Common myeloid progenitor, CD34-positive (primary cell): ENCODE data around the gene ATP2B2.

ENCODE experiments used
- CTCF ChIA-PET: fragments of 350-600 bp; sonication (Branson Sonifier 250); formaldehyde crosslinking; loops from one replicate; lab custom pipeline; 2021; ENCODE audit warnings: antibody characterized with exemption; lab: Charles Lee
- POLR2A ChIA-PET: fragments of 350-600 bp; sonication (Branson Sonifier 250); formaldehyde crosslinking; loops from one replicate; lab custom pipeline; 2021; ENCODE audit warnings: antibody characterized with exemption; lab: Charles Lee
- DNase-seq, 3 donors: peaks; one replicate each; pipeline versions ENCODE4 v3.0.0 to v3.0.0-alpha.2; 2013
- H3K27ac ChIP-seq, 2 experiments: 1 replicate in 1 of 2; 2 replicates in 1 of 2; pipeline ENCODE4 v1.7.0; 2013; ENCODE audit warnings: inconsistent platforms in 2 of 2, low read length in 2 of 2, mild to moderate bottlenecking in 2 of 2, low read depth in 1 of 2, moderate library complexity in 1 of 2; ENCODE audit not compliant: severe bottlenecking in 2 of 2, insufficient read depth in 1 of 2, poor library complexity in 1 of 2
- H3K27me3 ChIP-seq, 5 experiments: replicated peaks in 2 of 5; 1 replicate in 3 of 5; 2 replicates in 2 of 5; pipeline versions ENCODE4 v1.6.1 to v1.7.0; 2013; ENCODE audit warnings: low read length in 4 of 5, mild to moderate bottlenecking in 2 of 5, moderate library complexity in 2 of 5, inconsistent platforms in 1 of 5; ENCODE audit not compliant: insufficient read depth in 5 of 5, control insufficient read depth in 4 of 5
- H3K36me3 ChIP-seq, 4 experiments: 1 replicate in 2 of 4; 2 replicates in 2 of 4; pipeline versions ENCODE4 v1.6.1 to v1.7.0; 2013; ENCODE audit warnings: low read length in 3 of 4, control low read depth in 1 of 4, mild to moderate bottlenecking in 1 of 4; ENCODE audit not compliant: control insufficient read depth in 4 of 4, insufficient read depth in 4 of 4
- H3K4me1 ChIP-seq, 4 experiments: 1 replicate in 3 of 4; 2 replicates in 1 of 4; pipeline versions ENCODE4 v1.6.1 to v1.7.1; 2013; ENCODE audit warnings: low read length in 3 of 4, mild to moderate bottlenecking in 3 of 4, control low read depth in 1 of 4, inconsistent platforms in 1 of 4, moderate library complexity in 1 of 4; ENCODE audit not compliant: control insufficient read depth in 4 of 4, insufficient read depth in 4 of 4; ENCODE audit errors: control extremely low read depth in 1 of 4
- H3K4me3 ChIP-seq, 7 experiments: 1 replicate in 4 of 7; 2 replicates in 3 of 7; pipeline versions ENCODE4 v1.5.1 to v1.7.0; 2013; ENCODE audit warnings: mild to moderate bottlenecking in 7 of 7, low read length in 6 of 7, moderate library complexity in 6 of 7, inconsistent platforms in 2 of 7, low read depth in 2 of 7, control low read depth in 1 of 7; ENCODE audit not compliant: insufficient read depth in 4 of 7, control insufficient read depth in 1 of 7; ENCODE audit errors: extremely low read depth in 1 of 7
- H3K9me3 ChIP-seq, 5 experiments: 1 replicate in 4 of 5; 2 replicates in 1 of 5; pipeline versions ENCODE4 v1.6.1 to v1.7.1; 2013; ENCODE audit warnings: low read length in 4 of 5, mild to moderate bottlenecking in 2 of 5, inconsistent platforms in 1 of 5, low read depth in 1 of 5, moderate library complexity in 1 of 5; ENCODE audit not compliant: control insufficient read depth in 4 of 5, insufficient read depth in 2 of 5; ENCODE audit errors: control extremely low read depth in 1 of 5
- WGBS: methylation state at CpG from one replicate; pipeline ENCODE4 v1.1.5; 2013; ENCODE audit not compliant: insufficient coverage; 5-methylcytosine and 5-hydroxymethylcytosine counted together

The ATP2B2 gene

GRCh38 chr3:10551139-10551538, 45.8 kb upstream of the ATP2B2 start:
- H3K27me3 ChIP-seq, result peaks cover 0 to 1% (median 0%) of the 10 kb centered on the region in 5 experiments
- 89% methylated on average over 6 of the region's 9 CpGs for WGBS
- H3K4me3 ChIP-seq, result peak overlapping the region in 1 of 7 experiments; percentile 14
- peak in 1 of 3 donors; percentile 17 for DNase-seq
- no peaks in the 10 kb centered on the region for H3K9me3 ChIP-seq
- no peaks in the 10 kb centered on the region for H3K36me3 ChIP-seq
- peaks cover 0 to 50% (median 18%) of the 10 kb centered on the region in 4 experiments for H3K4me1 ChIP-seq
- ChIA-PET CTCF (no interaction called here), POLR2A (no interaction called here)
- H3K27ac ChIP-seq, result no peak overlapping the region

- POLR2A ChIA-PET, result no interaction called here
- CTCF ChIA-PET, result no interaction called here
These were observed 45.3 kb upstream of the ATP2B2 start for GRCh38 chr3:10550705-10551104.

GRCh38 chr3:10549617-10550230, 44.3 kb upstream of the ATP2B2 start:
- peaks cover 0 to 1% (median 0%) of the 10 kb centered on the region in 5 experiments for H3K27me3 ChIP-seq
- DNase-seq, result no peak
- H3K4me1 ChIP-seq, result peaks cover 0 to 50% (median 18%) of the 10 kb centered on the region in 4 experiments
- CTCF ChIA-PET, result no interaction called here
- H3K36me3 ChIP-seq, result no peaks in the 10 kb centered on the region
- no peaks in the 10 kb centered on the region for H3K9me3 ChIP-seq
- 100% methylated on average over 2 of the region's 2 CpGs for WGBS
- no peak overlapping the region for H3K27ac ChIP-seq
- no peak overlapping the region for H3K4me3 ChIP-seq
- POLR2A ChIA-PET, result no interaction called here

More at GRCh38 chr3:10550705-10551104, 45.3 kb upstream of the ATP2B2 start:
- Histone ChIP-seq H3K4me3 (no peak overlapping the region), H3K27me3 (peaks cover 0 to 1% (median 0%) of the 10 kb centered on the region in 5 experiments), H3K27ac (no peak overlapping the region), H3K36me3 (no peaks in the 10 kb centered on the region), H3K9me3 (no peaks in the 10 kb centered on the region), H3K4me1 (peaks cover 0 to 50% (median 18%) of the 10 kb centered on the region in 4 experiments)
- no peak for DNase-seq
- 84% methylated on average over 6 of the region's 10 CpGs for WGBS

- DNase-seq, result peak in 1 of 3 donors; percentile 46
- Histone ChIP-seq H3K36me3 (no peaks in the 10 kb centered on the region), H3K27ac (no peak overlapping the region), H3K4me1 (peaks cover 0 to 49% (median 17%) of the 10 kb centered on the region in 4 experiments), H3K9me3 (no peaks in the 10 kb centered on the region), H3K4me3 (no peak overlapping the region), H3K27me3 (peaks cover 0 to 1% (median 0%) of the 10 kb centered on the region in 5 experiments)
- POLR2A ChIA-PET, result interaction anchor here (0.9 kb wide), 1 partner anchor 17 kb away, joined by 4 read pairs; no protein-coding TSS in a partner anchor
- CTCF ChIA-PET, result interaction anchor here (1.2 kb wide), 1 partner anchor 10 kb away, joined by 3 read pairs; no protein-coding TSS in a partner anchor
These were observed 43.6 kb upstream of the ATP2B2 start for GRCh38 chr3:10548992-10549391.

GRCh38 chr3:10547841-10548783, 42.7 kb upstream of the ATP2B2 start:
- Histone ChIP-seq H3K27ac (no peak overlapping the region), H3K4me3 (no peak overlapping the region), H3K9me3 (peaks cover 0 to 1% (median 0%) of the 10 kb centered on the region in 5 experiments), H3K27me3 (no peaks in the 10 kb centered on the region), H3K36me3 (no peaks in the 10 kb centered on the region), H3K4me1 (peaks cover 0 to 43% (median 16%) of the 10 kb centered on the region in 4 experiments)
- ChIA-PET POLR2A (interaction anchor here (0.9 kb wide), 1 partner anchor 18 kb away, joined by 4 read pairs; no protein-coding TSS in a partner anchor), CTCF (interaction anchor here (0.9 to 1.2 kb wide), 3 partner anchors 9 to 31 kb away, joined by 3 read pairs; no protein-coding TSS in a partner anchor)
- 64% methylated on average over 4 of the region's 6 CpGs for WGBS
- peak in 2 of 3 donors; percentile 61 to 68 for DNase-seq

GRCh38 chr3:10547413-10547812, 42.0 kb upstream of the ATP2B2 start:
- Histone ChIP-seq H3K9me3 (peaks cover 0 to 8% (median 2%) of the 10 kb centered on the region in 5 experiments), H3K4me3 (no peak overlapping the region), H3K27me3 (no peaks in the 10 kb centered on the region), H3K4me1 (peaks cover 0 to 36% (median 13%) of the 10 kb centered on the region in 4 experiments), H3K36me3 (no peaks in the 10 kb centered on the region), H3K27ac (no peak overlapping the region)
- DNase-seq, result no peak
- POLR2A ChIA-PET, result no interaction called here
- CTCF ChIA-PET, result interaction anchor here (1.2 kb wide), 1 partner anchor 31 kb away, joined by 3 read pairs; no protein-coding TSS in a partner anchor
- 97% methylated on average over 5 of the region's 7 CpGs for WGBS
